Endodermal cell (in vitro differentiated cells): ENCODE measurements around the gene CTIF. TPM values are rescaled to one million over a fixed set of nuclear protein-coding genes. Genes with fewer than 3 reads are reported as not detected.

Experiments
- DNase-seq: peaks from one replicate; pipeline ENCODE4 v3.0.0-alpha.2; 2017
- H3K27ac ChIP-seq: 2 replicates; pipeline ENCODE4 v1.5.1; 2013; ENCODE audit warnings: mild to moderate bottlenecking, low read depth, low read length, moderate library complexity
- H3K27me3 ChIP-seq: 2 replicates; pipeline ENCODE4 v1.6.1; 2013; ENCODE audit warnings: mild to moderate bottlenecking, low read length, moderate library complexity; ENCODE audit not compliant: insufficient read depth, control insufficient read depth, poor library complexity, severe bottlenecking
- H3K36me3 ChIP-seq: 2 replicates; pipeline ENCODE4 v1.7.0; 2013; ENCODE audit warnings: mild to moderate bottlenecking, low read length, moderate library complexity; ENCODE audit not compliant: control insufficient read depth, insufficient read depth
- H3K4me1 ChIP-seq: one replicate; pipeline ENCODE4 v1.7.0; 2013; ENCODE audit warnings: low read length; ENCODE audit not compliant: control insufficient read depth, insufficient read depth
- H3K4me3 ChIP-seq: 2 replicates; pipeline ENCODE4 v1.5.1; 2013; ENCODE audit warnings: mild to moderate bottlenecking, low read length, moderate library complexity
- H3K9ac ChIP-seq: 2 replicates; pipeline ENCODE4 v1.6.1; 2013; ENCODE audit warnings: mild to moderate bottlenecking, low read length, moderate library complexity; ENCODE audit not compliant: poor library complexity, severe bottlenecking; ENCODE audit errors: extremely low read depth
- H3K9me3 ChIP-seq: 2 replicates; pipeline ENCODE4 v1.6.1; 2013; ENCODE audit warnings: mild to moderate bottlenecking, low read length, moderate library complexity; ENCODE audit not compliant: control insufficient read depth
- H3K27ac Mint-ChIP-seq: 2 replicates; pipeline ENCODE4 v1.8.0; 2020; ENCODE audit warnings: mixed read lengths
- H3K27me3 Mint-ChIP-seq: 2 replicates; pipeline ENCODE4 v1.8.0; 2021; ENCODE audit warnings: mild to moderate bottlenecking, mixed read lengths; ENCODE audit not compliant: insufficient read depth
- H3K36me3 Mint-ChIP-seq: 2 replicates; pipeline ENCODE4 v1.8.0; 2020; ENCODE audit warnings: low read depth, mixed read lengths
- H3K4me1 Mint-ChIP-seq: 2 replicates; pipeline ENCODE4 v1.8.0; 2020; ENCODE audit warnings: mixed read lengths
- H3K4me3 Mint-ChIP-seq: 2 replicates; pipeline ENCODE4 v1.8.0; 2020; ENCODE audit warnings: mild to moderate bottlenecking, moderate library complexity, mixed read lengths
- H3K9me3 Mint-ChIP-seq: 2 replicates; pipeline ENCODE4 v1.8.0; 2020; ENCODE audit warnings: mild to moderate bottlenecking, mixed read lengths
- CTCF ChIP-seq: fragments of 200-600 bp; sonication (generic); conservative IDR thresholded peaks from 2 replicates; pipeline ENCODE4 v1.5.0; 2021; ENCODE audit warnings: antibody characterized with exemption, mild to moderate bottlenecking
- WGBS, 2 experiments: methylation state at CpG; one replicate each; pipeline versions ENCODE4 v1.1.5 to v1.1.7; 2013; ENCODE audit warnings: missing lambda C conversion rate in 2 of 2, mixed read lengths in 1 of 2; ENCODE audit not compliant: insufficient coverage in 1 of 2, insufficient read length in 1 of 2; 5-methylcytosine and 5-hydroxymethylcytosine counted together
- total RNA-seq, 2 donors: library from RNA; stranded (reverse); fragmentation: NEBNext Ultra II Directional in 1 of 2; extraction: Animal tissue kit (Norgen Biotek cat#: 25700) in 1 of 2; gene quantifications; 2 replicates in 1 of 2; 3 replicates in 1 of 2; pipeline ENCODE4 v1.2.1, GENCODE V29; 2021

Gene CTIF
- total RNA-seq, 2 donors from 2014 or later: 33.8 to 41.6 TPM

DNA sequence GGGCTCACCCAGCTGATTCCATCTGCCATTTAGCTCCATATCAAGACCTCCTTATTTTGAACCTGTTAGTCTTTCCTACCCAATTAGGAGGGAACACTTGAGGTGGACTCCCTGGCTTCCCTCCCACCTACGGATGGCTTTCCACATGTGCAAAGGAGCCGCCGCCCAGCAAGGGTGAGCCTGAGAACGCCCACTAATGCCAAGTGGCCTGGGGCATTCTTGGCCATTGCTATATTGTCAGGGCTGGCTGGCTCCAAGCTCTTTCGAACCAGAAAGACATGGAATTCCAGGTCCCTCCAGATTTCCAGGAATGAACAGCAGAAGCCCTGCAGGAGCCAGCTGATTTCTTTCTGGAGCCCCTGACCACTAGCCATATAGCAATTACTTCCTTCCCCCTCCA, 215.7 kb downstream of the CTIF start:
- Mint-ChIP-seq H3K27ac (no peak overlapping the region), H3K36me3 (peaks cover 5% of the 10 kb centered on the region)

DNA sequence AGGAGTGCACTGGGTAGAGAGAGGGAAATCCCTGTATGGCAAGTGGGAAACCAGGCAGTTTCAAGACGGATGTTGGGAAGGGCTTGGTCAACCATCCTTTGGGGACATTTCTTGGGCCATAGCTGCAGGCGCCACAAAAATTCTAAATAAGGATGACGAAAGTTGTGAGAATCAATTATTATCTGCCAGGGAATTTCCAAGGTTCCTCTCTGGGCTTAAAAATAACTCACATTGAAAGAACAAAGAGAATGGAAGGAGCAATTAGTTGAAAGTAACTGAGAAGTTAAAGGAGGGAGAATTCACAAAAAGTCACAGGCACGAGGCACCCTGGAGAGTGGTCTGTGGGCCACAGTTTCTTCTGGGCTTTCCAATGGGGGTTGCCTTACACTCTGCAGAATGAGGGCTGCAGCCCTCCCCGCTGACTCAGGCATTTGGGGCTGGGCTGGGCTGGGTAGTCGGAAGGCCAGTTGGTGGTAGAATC, 216.2 kb downstream of the CTIF start:
- Mint-ChIP-seq H3K9me3 (no peaks in the 10 kb centered on the region), H3K27ac (no peak overlapping the region), H3K36me3 (peaks cover 5% of the 10 kb centered on the region), H3K4me1 (no peaks in the 10 kb centered on the region), H3K27me3 (no peaks in the 10 kb centered on the region), H3K4me3 (no peak overlapping the region)
- Histone ChIP-seq H3K9ac (no peak overlapping the region), H3K36me3 (peaks cover 5% of the 10 kb centered on the region), H3K4me3 (no peak overlapping the region), H3K27me3 (no peaks in the 10 kb centered on the region), H3K4me1 (no peaks in the 10 kb centered on the region), H3K9me3 (peaks cover 6% of the 10 kb centered on the region), H3K27ac (no peak overlapping the region)
- no peak for TF ChIP-seq CTCF
- WGBS, 2 experiments: 88 to 91% methylated on average over 6 of the region's 6 CpGs
- DNase-seq: no peak

More for the DNA sequence above, 215.7 kb downstream of the CTIF start:
- Mint-ChIP-seq H3K4me1 (no peaks in the 10 kb centered on the region), H3K9me3 (no peaks in the 10 kb centered on the region), H3K4me3 (no peak overlapping the region), H3K27me3 (no peaks in the 10 kb centered on the region)
- WGBS, 2 experiments: 93 to 100% methylated on average over 2 to 5 of the region's 5 CpGs
- peaks cover 6% of the 10 kb centered on the region for H3K9me3 ChIP-seq
- no peaks in the 10 kb centered on the region for H3K4me1 ChIP-seq
- peaks cover 5% of the 10 kb centered on the region for H3K36me3 ChIP-seq
- no peak for DNase-seq
- H3K27ac ChIP-seq: no peak overlapping the region
- no peak overlapping the region for H3K9ac ChIP-seq
- no peak for TF ChIP-seq CTCF
- H3K4me3 ChIP-seq: no peak overlapping the region
- H3K27me3 ChIP-seq: no peaks in the 10 kb centered on the region

DNA sequence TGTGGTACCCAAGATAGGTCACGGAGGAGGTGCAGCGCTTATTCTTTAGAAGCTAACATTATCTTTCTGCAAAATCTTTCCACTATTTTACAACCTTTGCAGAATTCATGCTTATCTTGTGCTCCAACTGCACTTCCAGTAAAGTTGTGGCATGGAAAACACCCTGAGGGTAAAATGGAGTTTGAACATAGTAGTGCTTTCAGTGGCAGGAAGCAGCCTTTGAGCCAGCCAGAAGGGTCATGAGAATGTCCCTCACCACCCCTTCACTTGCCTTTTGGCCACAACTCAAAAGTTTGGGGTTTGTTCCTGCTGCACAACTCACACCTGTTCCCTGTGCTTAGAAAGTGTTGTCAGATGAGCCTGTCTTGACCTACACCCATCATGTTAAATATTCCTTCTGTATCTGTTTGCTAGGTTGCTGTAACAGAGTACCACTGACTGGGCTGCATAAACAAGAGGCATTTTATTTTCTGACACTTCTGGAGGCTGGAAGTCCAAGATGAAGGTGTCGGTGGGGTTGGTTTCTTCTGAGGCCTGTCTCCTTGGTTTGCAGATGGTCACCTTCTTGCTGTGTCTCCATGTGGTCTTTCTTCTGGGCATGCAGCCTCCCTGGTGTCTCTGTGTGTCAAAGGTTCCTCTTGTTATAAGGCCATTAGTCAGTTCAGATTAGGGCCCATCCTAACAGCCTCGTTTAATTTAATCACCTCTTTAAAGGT, 217.8 kb downstream of the CTIF start:
- H3K4me1 Mint-ChIP-seq: no peaks in the 10 kb centered on the region
- Histone ChIP-seq H3K4me3 (no peak overlapping the region), H3K36me3 (peaks cover 5% of the 10 kb centered on the region), H3K27ac (no peak overlapping the region), H3K4me1 (no peaks in the 10 kb centered on the region), H3K9ac (no peak overlapping the region), H3K27me3 (no peaks in the 10 kb centered on the region), H3K9me3 (peaks cover 6% of the 10 kb centered on the region)
- no peak for DNase-seq
- H3K27me3 Mint-ChIP-seq: no peaks in the 10 kb centered on the region
- H3K9me3 Mint-ChIP-seq: no peaks in the 10 kb centered on the region
- no peak overlapping the region for H3K4me3 Mint-ChIP-seq
- no peak for TF ChIP-seq CTCF
- WGBS, 2 experiments: 89 to 100% methylated on average over 1 to 4 of the region's 4 CpGs
- H3K36me3 Mint-ChIP-seq: peaks cover 12% of the 10 kb centered on the region
- H3K27ac Mint-ChIP-seq: no peak overlapping the region
